Natural killer cell treated with Interleukin-12 subunit alpha and Interleukin-12 subunit beta and Interleukin-15 and Interleukin-18, amount 100 ng/mL, for 72 hours (primary cell): Measurements from ENCODE around the gene ALPK1. TPM values are rescaled to one million over a fixed set of nuclear protein-coding genes. Genes with fewer than 3 reads are reported as not detected.

ENCODE experiments used
- ATAC-seq, 2 donors: fragments of 150-1000 bp; cut with Tn5 transposase in 1 of 2; sonication (Bioruptor Pico), chemical (Tn5 transposase) in 1 of 2; 2 replicates each; pipeline ENCODE4 v1.10.0; 2021
- DNase-seq: peaks from one replicate; pipeline ENCODE4 v3.0.0; 2022; ENCODE audit warnings: low spot score
- H3K27ac Mint-ChIP-seq, 2 donors: 1 replicate in 1 of 2; 2 replicates in 1 of 2; pipeline ENCODE4 v1.8.0; 2022; ENCODE audit warnings: mixed read lengths in 2 of 2, mild to moderate bottlenecking in 1 of 2, moderate library complexity in 1 of 2
- H3K27me3 Mint-ChIP-seq, 2 donors: 1 replicate in 1 of 2; 2 replicates in 1 of 2; pipeline ENCODE4 v1.8.0; 2022; ENCODE audit warnings: mixed read lengths in 2 of 2
- H3K36me3 Mint-ChIP-seq: one replicate; pipeline ENCODE4 v1.8.0; 2022; ENCODE audit warnings: mixed read lengths
- H3K4me1 Mint-ChIP-seq, 2 donors: 1 replicate in 1 of 2; 2 replicates in 1 of 2; pipeline ENCODE4 v1.8.0; 2022; ENCODE audit warnings: low read depth in 2 of 2, mixed read lengths in 2 of 2, mild to moderate bottlenecking in 1 of 2
- H3K4me3 Mint-ChIP-seq: one replicate; pipeline ENCODE4 v1.8.0; 2022; ENCODE audit warnings: mixed read lengths
- H3K9me3 Mint-ChIP-seq: 2 replicates; pipeline ENCODE4 v1.8.0; 2022; ENCODE audit warnings: mixed read lengths
- total RNA-seq, 2 donors: library from RNA; stranded (reverse); gene quantifications; one replicate each; pipeline ENCODE4 v1.2.3, GENCODE V29; 2022

ALPK1 gene
- total RNA-seq: 10 to 100 TPM; 33.3 to 49.5 TPM

DNA sequence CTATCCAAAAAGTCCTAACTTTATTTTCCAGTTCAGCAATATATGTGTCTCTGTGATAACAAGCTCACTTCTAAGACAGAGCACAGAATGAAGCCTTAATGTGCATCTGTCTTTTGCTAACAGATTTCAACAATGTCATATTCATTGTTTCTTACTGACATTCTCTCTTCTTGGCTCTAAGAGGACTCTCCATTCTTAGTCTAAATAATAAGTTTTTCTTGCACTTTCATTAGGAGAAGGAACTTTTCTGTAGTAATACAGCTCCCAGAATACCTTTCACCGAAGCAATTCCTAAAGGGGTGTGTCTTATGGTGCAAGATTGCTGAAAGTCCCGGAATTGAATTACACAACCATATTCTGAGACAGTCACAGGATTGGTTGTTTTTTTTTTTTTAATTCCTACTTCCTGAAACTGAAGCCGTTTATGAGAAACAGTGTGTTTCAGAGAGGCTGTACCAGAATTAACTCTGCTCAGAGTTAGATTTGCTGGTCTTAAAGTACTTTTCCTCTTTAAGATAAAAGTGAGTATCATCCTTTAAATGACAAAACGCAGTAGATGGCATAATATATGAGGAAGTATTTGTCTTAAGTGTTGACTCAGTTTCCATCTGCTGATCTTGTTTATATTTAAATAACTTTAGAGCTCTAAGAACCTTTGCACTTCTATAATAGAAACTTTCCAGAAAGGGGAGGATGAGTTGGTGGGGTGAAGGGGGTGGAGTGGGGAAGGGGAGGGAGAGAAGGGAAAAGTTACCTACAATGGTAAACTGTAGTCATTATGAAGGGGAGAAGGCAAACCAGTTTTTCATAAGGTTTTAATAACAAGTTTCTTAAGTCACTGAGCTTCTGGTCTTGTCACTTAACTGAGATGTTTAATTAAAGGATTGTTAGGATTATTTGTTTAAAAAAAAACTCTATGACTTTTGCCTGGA is at the start of gene ALPK1:
Gene ALPK1 (plus strand): TSS at position 421 of the 932 bp plus-strand sequence.
- DNase-seq (no peak), ATAC-seq (peak; percentile 85 to 94)
- Mint-ChIP-seq H3K36me3 (peaks cover 17% of the 10 kb centered on the region), H3K27ac (peak within 1 kb of the TSS; percentile 98 to 99), H3K27me3 (no peaks in the 10 kb centered on the region), H3K4me3 (peak within 1 kb of the TSS; percentile 91), H3K4me1 (peaks cover 24 to 40% of the 10 kb centered on the region in 2 donors), H3K9me3 (peaks cover 5% of the 10 kb centered on the region)

DNA sequence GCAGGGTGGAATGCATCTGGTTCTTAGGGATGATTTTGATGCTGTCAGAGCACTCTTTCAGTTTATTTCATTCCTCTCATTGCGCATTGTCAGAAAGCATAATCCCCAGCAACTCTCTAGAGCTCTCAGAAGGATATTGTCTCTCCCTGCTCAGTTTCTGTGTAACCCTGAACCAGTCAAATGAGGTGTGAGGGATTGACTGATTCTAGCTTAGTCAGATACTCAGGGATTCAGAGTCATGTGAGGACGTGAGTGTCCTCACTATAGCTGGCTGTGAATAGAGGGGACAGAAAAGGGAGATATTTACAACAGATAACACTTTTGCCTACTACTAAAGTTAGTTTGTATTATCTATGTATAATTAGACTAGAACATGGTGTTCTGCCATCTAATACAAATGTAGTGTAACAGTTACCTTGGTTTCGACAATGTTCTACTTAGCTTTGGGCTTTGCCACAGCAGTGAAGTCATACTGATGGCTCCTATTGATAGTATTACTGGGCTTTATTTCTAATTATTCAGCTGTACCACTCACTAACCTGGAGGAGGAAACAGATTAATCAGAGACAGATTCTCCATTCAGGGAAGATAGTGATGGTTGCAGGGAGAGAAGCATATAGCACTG is 46.0 kb upstream of the ALPK1 start:
- H3K9me3 Mint-ChIP-seq: no peaks in the 10 kb centered on the region
- H3K27me3 Mint-ChIP-seq: no peaks in the 10 kb centered on the region
- no peak overlapping the region for H3K27ac Mint-ChIP-seq
- DNase-seq: no peak
- H3K36me3 Mint-ChIP-seq: no peaks in the 10 kb centered on the region
- H3K4me1 Mint-ChIP-seq: peaks cover 11 to 15% of the 10 kb centered on the region in 2 donors
- no peak for ATAC-seq
- H3K4me3 Mint-ChIP-seq: no peak overlapping the region

DNA sequence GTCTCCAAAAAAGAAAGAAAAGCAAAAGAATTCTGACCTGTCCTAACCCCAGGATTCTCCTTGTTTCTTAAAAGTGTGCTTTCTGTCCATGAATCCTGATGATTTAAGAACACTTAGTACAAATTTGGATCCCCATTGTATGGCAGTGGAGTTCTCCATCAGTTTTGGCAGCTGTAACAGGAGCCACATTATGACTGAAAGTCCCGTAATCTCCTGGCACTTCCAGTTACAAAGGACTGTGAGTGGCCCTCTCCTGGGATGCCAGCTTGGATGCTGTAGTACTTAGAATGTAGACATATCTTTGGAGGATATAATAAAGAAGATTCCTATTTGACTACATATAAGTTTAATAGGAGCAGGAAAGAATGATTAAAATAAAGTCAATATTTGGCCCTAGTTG is 44.9 kb upstream of the ALPK1 start:
- ATAC-seq (no peak), DNase-seq (no peak)
- H3K36me3 Mint-ChIP-seq: no peaks in the 10 kb centered on the region
- peak overlapping the region in 1 of 2 donors; percentile 43 for H3K27ac Mint-ChIP-seq
- no peaks in the 10 kb centered on the region for H3K9me3 Mint-ChIP-seq
- H3K4me3 Mint-ChIP-seq: no peak overlapping the region
- H3K4me1 Mint-ChIP-seq: peaks cover 8 to 15% of the 10 kb centered on the region in 2 donors
- H3K27me3 Mint-ChIP-seq: no peaks in the 10 kb centered on the region

DNA sequence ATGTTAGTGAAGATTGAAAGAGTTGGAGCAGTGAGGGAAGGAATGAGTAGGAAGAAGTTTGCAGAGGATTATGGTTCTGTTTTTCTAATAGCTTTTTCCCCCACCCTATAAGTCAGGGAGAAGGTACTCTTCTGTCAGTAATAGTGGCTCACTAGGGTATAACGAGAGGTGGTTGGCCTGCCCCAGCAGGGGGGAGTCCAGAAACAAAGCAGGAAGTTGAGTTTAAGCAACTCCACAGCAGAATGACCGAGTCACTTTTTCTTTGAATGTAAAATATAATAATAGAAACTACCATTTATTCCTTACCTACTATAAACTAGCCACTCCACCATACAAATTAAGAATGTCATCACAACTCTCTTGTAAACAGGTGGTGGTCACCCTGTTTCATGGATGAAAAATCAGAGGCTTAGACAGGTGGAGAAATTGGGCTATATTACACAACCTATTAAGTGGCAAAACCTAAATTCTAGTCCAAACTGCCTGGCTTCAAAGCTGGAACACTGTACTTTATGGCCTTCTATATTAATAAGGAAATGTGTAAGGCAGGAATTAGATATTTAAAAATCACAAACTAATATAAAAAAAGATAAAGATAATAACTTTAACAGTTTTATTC is 43.7 kb upstream of the ALPK1 start:
- Mint-ChIP-seq H3K9me3 (no peaks in the 10 kb centered on the region), H3K4me1 (peaks cover 8 to 15% of the 10 kb centered on the region in 2 donors), H3K4me3 (no peak overlapping the region), H3K27ac (peak overlapping the region in 1 of 2 donors; percentile 77), H3K27me3 (no peaks in the 10 kb centered on the region), H3K36me3 (no peaks in the 10 kb centered on the region)
- ATAC-seq (peak in 1 of 2 donors; percentile 58), DNase-seq (no peak)

DNA sequence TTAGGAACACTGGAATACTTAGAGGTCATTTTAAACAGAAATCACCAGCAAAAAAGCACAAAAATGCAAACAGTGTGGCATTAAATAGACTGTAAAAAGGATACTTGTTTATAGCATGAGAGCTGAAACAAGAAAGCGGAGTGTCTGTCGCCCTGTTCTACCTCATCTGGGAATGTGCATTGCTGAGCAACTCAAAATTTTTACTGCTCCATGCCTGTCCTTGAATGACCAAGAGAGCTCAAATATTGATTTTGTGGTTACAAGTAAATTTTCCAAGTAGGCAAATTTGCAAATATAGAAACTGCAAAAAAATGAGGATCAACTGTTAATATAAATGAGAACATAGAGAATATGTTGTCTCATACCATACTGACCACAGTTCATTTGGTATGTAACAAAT is 40.1 kb upstream of the ALPK1 start:
- peaks cover 5 to 7% of the 10 kb centered on the region in 2 donors for H3K4me1 Mint-ChIP-seq
- H3K4me3 Mint-ChIP-seq: no peak overlapping the region
- DNase-seq (no peak), ATAC-seq (no peak)
- H3K27me3 Mint-ChIP-seq: no peaks in the 10 kb centered on the region
- H3K27ac Mint-ChIP-seq: no peak overlapping the region
- H3K36me3 Mint-ChIP-seq: no peaks in the 10 kb centered on the region
- H3K9me3 Mint-ChIP-seq: no peaks in the 10 kb centered on the region

DNA sequence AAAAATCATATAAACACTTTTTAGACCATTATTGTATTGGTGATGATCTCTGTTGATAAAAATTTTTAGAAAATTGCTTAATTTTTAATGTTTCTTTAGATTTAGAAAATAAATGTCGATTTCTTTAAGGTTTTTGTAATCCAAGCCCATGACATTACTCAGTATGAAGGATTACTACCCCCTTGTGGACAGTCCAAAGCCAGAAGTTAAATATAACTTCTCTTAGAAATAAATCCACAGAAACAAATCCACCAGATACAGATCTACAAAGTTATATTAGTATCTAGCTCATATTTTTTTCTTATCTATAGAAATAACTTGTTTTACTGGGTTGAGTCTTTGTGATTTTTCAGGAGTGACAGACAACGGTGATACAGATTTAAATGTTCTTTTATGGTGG is 30.3 kb upstream of the ALPK1 start:
- Mint-ChIP-seq H3K9me3 (peaks cover 3% of the 10 kb centered on the region), H3K27ac (peak overlapping the region; percentile 12 to 67), H3K4me1 (peaks cover 19 to 23% of the 10 kb centered on the region in 2 donors), H3K4me3 (no peak overlapping the region), H3K27me3 (no peaks in the 10 kb centered on the region), H3K36me3 (peaks cover 5% of the 10 kb centered on the region)
- ATAC-seq (no peak), DNase-seq (no peak)

DNA sequence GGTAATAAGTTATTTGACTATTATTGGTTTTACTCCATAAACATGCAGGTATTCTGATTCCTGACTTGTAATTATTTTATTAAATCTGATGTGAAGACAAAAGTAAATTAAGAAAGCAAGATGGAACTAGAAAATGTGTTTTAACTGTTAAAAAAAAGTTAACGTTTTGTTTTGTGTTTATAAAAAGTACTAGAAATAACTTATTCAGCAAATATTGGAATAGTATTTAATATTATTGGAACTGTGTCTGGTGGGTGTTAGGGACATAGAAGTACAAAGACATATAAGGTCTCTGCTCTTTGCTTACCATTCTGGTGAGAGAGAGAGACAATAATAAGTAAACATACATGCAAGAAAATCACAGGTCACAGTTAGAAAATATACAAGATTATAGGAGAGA is 27.1 kb upstream of the ALPK1 start:
- ATAC-seq: no peak
- Mint-ChIP-seq H3K27ac (peak overlapping the region; percentile 34 to 64), H3K4me1 (peaks cover 30 to 38% of the 10 kb centered on the region in 2 donors), H3K36me3 (peaks cover 7% of the 10 kb centered on the region), H3K27me3 (no peaks in the 10 kb centered on the region), H3K4me3 (peak overlapping the region; percentile 51), H3K9me3 (peaks cover 4% of the 10 kb centered on the region)
- DNase-seq: no peak

DNA sequence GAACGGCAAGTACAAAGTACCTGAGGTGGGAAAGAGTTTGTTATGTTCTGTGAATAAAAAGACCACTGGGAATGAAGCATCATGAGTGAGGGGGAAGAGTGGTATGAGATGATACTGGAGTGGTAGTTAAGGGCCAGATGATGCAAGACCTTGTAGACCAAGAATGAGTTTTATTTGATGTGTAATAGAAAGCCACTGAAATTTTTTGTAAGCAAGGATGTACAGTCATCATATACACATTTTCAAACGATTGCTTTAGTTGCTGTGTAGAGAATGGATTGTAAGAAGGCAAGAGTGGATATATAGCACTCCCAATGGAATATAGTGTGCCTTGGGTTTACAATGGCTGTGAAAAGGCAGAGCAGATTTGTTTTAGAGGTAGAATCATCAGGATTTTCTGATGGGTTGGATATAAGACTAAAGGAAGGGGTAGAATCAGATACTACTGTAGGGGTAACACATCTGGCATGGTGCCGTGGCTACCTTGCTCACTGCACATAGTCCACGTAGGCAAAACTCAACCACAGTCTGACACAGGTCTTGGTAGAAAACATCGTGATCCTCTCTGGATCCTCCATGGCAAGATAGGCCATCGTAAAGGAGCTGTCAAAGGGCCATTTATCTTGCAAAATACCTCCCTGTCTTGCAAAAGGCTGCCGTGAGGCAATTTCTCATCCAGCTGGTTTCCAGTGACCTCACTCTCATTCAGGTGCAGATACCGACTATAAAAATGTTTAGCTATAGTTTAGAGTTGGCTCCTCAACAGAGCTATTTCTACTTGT is 26.3 kb upstream of the ALPK1 start:
- peak overlapping the region; percentile 34 to 64 for H3K27ac Mint-ChIP-seq
- ATAC-seq (peak; percentile 67 to 72), DNase-seq (no peak)
- no peaks in the 10 kb centered on the region for H3K27me3 Mint-ChIP-seq
- peaks cover 4% of the 10 kb centered on the region for H3K9me3 Mint-ChIP-seq
- peaks cover 33 to 40% of the 10 kb centered on the region in 2 donors for H3K4me1 Mint-ChIP-seq
- H3K36me3 Mint-ChIP-seq: peaks cover 7% of the 10 kb centered on the region
- peak overlapping the region; percentile 51 for H3K4me3 Mint-ChIP-seq

DNA sequence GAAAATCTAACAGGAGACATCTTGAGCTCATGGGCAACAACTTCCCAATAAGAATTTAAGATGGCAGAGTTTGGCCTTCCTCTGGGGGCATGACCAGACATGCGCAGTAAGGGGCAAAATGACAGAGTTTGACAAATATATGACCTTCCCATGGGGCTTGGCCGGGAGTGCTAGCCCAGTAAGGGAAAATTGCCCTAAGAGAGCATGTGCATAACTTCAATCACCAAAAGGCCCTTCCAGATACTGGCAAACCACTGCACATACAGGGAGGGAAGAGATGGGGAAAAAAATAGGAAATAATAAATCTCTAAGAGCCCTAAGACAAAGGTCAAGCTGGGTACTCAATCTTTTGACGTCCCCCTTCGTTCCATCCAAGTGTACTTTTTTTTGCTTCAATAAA is 24.9 kb upstream of the ALPK1 start:
- ATAC-seq (no peak), DNase-seq (no peak)
- H3K27me3 Mint-ChIP-seq: no peaks in the 10 kb centered on the region
- H3K4me3 Mint-ChIP-seq: peak overlapping the region; percentile 27
- H3K4me1 Mint-ChIP-seq: peaks cover 38 to 47% of the 10 kb centered on the region in 2 donors
- H3K27ac Mint-ChIP-seq: peak overlapping the region; percentile 34 to 64
- peaks cover 4% of the 10 kb centered on the region for H3K9me3 Mint-ChIP-seq
- peaks cover 15% of the 10 kb centered on the region for H3K36me3 Mint-ChIP-seq

DNA sequence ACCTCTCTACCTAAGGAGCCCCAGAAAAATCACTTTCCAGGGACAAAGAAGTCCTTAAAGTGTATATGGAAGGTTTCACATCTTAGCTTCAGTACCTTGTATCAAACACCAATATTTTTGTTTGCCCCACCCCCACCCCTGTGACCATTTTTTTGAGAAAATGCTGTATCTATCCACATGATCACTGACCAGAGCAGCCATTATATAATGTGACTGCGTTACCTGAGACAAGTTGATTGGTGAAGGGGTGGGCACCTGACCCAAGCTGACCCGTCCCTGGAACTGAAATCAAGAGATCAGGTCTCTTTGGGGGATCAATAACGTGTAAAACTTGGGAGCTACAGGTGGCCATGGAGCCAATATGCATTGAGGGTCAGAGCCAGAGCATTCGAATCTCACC is 22.2 kb upstream of the ALPK1 start:
- Mint-ChIP-seq H3K9me3 (peaks cover 4% of the 10 kb centered on the region), H3K27ac (no peak overlapping the region), H3K27me3 (no peaks in the 10 kb centered on the region), H3K36me3 (peaks cover 24% of the 10 kb centered on the region), H3K4me3 (no peak overlapping the region), H3K4me1 (peaks cover 52 to 56% of the 10 kb centered on the region in 2 donors)
- ATAC-seq (no peak), DNase-seq (no peak)

DNA sequence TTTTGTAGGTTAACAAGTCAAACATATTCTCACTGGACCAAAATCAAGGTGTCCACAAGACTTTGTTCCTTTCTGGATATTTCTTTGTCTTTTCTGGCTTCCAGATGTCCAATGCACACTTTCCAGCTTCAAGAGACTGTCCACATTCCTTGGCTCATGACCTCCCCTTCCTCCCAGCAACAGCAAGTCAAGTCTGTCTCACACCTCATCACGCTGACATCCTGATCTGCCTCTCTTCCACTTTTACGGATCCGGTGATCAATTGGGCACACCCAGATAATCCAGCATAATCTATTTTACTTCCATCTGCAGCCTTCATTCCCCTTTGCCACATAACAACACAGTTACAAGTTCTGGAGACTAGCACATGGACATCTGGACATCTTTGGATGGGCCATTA is 21.1 kb upstream of the ALPK1 start:
- Mint-ChIP-seq H3K36me3 (peaks cover 24% of the 10 kb centered on the region), H3K9me3 (peaks cover 4% of the 10 kb centered on the region), H3K4me1 (peaks cover 48 to 53% of the 10 kb centered on the region in 2 donors), H3K27me3 (no peaks in the 10 kb centered on the region), H3K27ac (peak overlapping the region in 1 of 2 donors; percentile 40), H3K4me3 (no peak overlapping the region)
- ATAC-seq (no peak), DNase-seq (no peak)

DNA sequence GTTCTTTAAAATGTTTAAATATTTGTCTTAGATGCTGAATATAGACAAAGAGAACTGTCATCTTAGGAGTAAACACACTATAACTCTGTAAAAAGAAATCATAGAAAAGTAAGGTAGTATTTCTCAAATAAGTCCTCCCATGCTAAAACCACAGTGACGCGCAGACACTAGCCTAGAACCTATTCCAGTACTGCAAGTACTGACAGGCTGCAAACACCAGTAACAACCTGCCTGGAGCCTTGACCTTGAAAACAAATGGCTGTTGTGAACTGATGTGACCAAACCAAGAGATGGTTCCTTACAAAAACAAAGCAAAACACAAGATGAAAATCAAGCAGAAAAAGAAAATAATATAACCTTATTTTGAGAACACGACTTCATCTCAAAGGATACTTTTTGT is 19.9 kb upstream of the ALPK1 start:
- Mint-ChIP-seq H3K9me3 (no peaks in the 10 kb centered on the region), H3K4me3 (no peak overlapping the region), H3K36me3 (peaks cover 27% of the 10 kb centered on the region), H3K4me1 (peaks cover 48 to 55% of the 10 kb centered on the region in 2 donors), H3K27me3 (no peaks in the 10 kb centered on the region), H3K27ac (peak overlapping the region in 1 of 2 donors; percentile 23)
- no peak for ATAC-seq
- no peak for DNase-seq

DNA sequence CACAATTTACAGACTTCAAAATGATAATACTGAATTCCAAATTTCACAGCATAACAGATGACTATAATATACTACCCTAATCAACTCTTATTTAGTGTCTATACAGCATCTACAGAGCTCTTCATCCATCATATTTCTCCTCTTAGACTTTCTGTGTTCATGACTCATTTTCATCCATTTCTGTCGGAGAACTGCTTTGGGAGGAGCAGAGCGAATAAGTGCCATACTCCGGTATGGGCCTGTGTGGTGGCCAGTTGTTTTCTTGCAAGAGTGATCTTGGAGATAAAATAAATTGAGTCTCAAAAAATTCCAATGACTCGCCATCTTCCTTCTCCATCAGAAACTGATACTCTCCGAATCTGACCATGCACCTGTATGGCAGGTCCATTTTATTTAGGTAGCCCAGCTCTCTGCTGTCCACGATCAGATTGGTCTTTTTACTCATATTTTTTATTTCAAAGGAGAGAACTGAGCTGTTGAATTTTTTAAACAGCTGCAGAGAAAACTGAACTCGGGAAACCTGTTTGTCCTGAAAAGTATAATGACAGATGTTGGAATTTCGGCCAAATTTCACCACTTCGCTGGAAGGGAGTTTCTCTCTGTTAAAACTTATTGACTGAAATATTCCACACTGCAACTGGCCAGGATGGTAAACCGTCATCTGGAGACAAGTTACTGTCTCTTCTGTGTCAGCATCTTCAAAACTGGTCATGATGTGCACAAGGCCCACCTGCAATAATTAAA is 19.3 kb upstream of the ALPK1 start:
- peak overlapping the region; percentile 16 to 23 for H3K27ac Mint-ChIP-seq
- peaks cover 52 to 59% of the 10 kb centered on the region in 2 donors for H3K4me1 Mint-ChIP-seq
- ATAC-seq (no peak), DNase-seq (no peak)
- peaks cover 32% of the 10 kb centered on the region for H3K36me3 Mint-ChIP-seq
- no peaks in the 10 kb centered on the region for H3K27me3 Mint-ChIP-seq
- H3K4me3 Mint-ChIP-seq: no peak overlapping the region
- H3K9me3 Mint-ChIP-seq: no peaks in the 10 kb centered on the region
